GM19328 (cell line): Measurements from ENCODE around the gene NSD1.

ENCODE experiments used
- ATAC-seq: cut with Tn5 transposase; IDR thresholded peaks from one replicate; pipeline ENCODE4 v1.9.1; 2021; ENCODE audit warnings: mild to moderate bottlenecking, moderate library complexity; ENCODE audit not compliant: unreplicated experiment

Gene NSD1

DNA sequence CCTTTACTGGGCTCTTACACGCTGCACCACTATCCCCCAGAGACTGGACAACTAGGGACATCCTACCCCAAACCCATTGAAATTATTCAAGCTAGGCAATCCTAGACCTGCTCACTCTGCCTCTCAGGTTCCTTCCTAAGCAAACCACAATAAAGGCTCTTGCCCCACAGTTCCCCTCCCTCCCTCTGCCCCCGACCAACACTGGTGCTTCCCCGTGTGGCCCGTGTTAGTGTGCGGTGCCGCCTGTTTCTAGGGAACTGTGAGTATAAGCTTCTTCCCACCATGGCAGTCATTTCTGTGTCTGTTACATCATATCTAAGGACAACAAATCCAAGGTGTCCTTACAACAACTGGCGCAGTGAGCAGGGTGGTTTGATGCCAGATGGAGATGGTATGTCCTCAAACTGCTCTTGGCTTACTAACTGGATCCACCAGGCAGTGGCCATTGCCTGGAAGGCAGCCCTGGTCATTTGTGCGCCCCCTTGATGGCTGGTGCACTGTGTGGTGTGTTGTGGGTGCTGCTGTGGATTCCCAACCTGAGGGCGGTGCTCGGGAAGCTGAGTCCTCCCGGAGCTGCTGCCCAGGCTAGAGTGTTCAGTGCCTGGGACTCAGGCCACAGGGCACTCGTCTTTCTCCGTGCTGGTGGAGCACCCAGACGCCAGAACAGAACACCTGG, 186.5 kb downstream of the NSD1 start:
- no peak for ATAC-seq

DNA sequence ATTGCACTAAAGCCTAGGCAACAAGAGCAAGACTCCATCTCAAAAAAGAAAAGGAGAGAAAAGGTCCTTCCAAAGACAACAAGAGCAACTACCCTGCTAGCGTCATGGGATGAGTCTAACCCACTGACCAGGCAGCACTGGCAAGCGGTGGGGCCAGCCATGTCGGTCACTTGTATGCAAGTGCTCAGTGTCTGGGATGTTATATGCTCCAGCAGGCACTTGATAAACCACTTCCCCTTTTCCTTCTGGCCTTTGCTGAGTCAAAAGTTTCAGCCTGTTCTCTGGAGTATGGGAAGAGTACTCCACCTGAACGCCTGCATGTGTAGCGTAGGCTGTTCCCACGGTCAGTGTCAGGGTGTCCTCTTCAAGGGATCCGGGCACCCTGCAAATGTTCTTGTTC, 187.3 kb downstream of the NSD1 start:
- ATAC-seq: no peak

DNA sequence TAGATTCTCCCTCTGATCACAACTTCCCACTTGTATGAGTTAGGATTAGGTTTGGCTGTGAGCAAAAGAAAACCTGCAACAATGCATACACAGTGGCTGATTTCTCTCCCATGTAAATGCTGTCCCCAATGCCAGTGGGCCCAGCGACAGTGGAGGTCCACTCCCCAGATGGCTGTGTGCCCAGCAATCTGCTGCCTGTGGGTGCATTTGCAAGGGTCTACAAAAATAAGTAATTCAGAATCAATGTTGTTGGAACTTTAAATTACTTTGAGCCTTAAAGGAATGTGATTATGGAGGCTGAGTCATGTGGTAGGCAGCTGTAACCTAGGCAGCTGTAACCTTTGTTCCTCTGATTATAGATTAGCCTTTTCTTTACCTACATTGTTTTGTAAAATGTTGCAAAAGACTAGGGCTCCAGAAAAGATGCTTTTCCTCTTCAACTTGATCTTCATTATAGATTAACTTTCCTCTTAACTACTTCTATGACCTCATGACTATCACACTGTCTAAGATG, 192.4 kb downstream of the NSD1 start:
- no peak for ATAC-seq

DNA sequence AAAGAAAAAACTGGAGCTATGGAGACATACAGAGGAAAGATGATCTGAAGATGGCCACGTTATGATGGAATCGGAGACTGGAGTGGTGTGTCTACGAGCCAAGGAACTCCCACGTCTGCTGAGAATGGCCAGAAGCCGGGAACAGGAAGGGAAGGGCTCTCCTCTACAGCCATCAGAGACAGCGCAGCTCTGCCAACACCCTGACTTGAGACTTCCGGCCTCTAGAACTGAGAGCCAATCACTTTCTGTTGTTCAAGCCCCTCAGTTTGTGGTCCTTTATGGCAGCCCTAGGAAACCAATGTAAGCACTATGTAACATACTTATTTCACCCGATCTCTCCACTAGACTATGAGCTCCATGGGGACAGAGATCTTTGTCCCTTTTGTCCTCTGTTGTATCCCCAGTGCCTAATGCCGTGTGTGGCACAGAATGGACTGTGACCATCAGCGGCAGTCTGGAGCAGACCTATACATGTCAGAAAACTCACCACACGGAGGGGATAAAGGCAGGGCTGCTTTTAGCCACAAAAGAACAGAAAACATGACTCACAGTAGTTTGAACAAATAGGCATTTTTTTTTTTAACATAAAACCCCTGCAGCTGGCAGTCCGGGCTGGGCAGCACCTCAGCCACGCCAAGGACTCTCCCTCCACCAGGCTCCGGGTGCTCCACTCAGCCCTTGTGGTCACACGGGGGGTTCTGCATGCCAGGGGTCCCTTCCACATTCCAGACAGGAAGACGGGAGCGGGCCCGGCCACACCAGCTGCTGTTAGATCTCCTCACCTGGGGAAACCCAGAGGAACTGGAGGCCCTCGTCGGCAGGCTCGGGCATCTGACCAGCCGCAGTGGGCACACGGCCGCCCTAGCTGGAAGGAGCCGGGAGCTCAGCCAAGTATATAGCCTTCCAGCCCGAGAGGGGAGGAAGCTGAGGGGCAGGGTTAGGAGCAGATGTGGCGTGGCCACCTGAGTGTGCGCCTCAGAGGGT, 194.3 kb downstream of the NSD1 start:
- ATAC-seq: no peak

DNA sequence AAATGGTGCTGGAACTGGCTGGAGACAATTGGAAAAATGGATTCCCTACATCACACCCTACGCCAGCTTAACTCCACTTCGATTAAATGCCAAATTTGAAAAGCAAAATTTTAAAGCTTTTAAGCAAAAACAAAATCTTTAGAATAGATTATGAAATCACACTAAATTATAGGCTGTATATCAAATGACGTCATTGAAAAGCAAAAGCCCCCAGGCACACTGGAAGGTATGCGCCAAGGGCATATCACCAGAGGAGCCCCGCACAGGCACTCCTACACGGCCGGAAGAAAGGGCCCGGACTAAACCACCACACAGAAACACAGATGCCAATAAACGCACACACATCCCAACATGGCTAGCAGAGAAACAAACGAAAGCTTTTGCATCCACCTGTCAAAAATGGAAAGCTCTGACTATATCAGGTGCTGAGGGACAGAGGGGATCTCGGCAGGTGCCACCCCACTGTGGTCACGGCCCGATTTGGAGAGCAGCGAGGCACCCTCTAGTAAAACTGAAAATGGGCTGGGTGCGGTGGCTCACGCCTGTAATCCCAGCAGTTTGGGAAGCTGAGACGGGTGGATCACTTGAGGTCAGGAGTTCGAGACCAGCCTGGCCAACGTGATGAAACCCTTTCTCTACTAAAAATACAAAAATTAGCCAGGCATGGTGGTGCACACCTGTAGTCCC, 195.1 kb downstream of the NSD1 start:
- ATAC-seq: no peak

DNA sequence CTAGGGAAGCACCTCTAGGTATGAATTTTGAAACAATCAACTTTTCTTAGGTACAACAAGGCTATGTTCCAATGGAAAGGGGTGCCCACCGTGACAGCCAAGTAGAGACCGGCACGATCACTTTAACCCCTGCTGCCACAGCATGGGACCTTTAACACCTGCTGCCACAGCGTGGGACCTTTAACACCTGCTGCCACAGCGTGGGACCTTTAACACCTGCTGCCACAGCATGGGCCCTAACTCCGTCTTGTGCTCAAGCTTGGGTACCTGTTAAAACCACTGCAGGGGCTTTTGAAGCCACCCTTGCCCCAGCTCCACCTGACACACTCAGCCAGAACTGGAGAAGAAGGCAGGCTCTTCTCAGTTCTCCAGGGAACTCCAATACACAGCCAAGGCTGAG, 196.3 kb downstream of the NSD1 start:
- no peak for ATAC-seq

DNA sequence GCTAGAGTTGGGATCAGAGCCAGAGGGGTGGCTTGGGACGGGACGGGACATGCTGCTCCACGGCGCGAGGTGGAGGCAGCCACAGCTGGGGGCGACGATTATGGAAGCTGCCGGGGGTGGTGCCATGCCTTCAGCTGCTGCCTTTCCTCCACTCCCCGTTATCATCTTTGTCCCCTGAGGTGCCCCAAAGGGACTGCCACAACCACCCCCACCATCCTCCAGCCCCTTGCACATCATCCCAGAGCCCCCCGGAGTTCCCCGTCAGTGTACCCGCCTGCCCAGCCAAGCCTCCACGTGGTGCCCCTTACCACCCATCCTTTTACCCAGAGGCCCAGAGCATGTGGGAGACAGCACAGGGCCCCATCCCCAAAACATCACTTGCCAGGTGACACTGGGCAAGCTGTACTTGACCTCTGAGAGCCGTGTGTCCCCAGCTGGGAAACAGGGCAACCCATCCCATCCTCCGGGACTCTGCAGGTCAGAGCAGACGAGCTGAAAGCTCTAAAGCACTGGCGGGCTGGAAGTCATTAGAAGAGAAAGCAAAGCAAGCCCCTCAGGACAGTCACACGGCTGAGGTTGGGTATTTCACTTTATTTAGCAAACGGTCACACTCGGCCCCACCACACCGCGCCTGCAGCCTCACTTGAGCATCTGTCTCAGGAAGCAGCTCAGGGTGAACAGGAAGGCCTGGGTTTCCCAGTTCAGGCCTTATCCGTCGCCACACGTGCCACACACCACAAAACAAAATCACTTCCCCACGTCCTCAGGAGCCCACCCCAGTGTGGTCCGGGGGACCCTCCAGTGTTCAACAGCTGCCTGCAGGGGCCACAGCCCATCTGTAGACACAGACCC, 197.6 kb downstream of the NSD1 start:
- no peak for ATAC-seq

DNA sequence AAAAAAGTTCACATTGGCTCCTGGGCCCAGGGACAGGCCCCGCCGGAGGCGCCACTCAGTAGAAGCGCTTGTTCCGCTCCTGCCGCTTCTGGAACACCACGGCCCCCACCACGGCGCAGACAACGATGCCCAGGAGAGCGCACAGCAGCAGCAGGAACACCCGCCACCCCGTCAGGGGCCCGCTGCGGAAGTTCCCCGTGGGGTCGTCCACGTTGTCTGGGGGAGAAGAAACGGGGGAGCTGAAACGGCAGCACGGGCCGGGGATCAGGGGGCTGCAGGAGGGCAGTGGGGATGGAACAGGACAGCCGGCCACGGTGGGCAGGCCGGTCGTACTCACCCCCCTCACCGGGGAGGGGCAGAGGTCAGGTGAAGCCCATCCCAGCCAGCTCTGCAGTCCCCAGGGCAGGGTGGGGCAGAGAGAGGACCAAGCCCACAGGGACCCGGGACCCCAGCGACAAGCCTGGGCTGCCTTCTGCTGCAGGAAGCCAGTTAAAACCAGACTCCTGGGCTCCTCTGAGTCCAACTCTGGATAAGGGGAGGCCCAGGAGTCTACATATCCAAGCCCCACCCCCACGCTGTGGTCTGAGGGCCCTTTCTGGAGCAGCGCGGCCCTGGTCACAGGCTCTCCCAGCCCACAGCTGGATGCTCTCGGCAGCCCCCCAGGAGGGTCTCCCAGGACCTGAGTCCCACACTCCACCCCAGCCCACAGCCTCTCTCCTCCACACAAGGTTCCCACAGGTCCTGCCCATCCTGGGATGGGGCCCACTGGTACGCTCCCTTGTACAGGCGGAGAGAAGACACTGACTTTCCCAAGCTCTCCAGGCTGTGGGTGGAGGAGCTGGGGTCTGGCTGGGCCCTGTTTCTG, 198.7 kb downstream of the NSD1 start:
- ATAC-seq: no peak

DNA sequence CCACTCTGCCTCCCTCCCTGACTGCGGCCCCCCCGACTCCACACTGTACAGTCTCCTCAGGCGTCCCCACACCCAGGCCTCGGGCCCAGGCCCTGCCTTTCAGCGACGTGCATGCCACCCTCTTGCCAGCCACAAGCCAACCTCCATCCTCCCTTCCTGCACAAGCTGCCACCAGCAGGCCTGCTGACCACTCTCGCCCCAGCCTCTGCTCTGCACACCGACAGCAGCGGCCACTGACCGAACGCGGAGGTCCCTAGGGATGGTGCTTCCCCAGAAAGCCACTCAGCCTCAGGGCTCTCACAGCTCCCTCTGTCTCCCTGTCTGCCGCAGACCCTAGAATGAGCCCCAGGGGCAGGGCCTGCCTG, 199.3 kb downstream of the NSD1 start:
- ATAC-seq: no peak

DNA sequence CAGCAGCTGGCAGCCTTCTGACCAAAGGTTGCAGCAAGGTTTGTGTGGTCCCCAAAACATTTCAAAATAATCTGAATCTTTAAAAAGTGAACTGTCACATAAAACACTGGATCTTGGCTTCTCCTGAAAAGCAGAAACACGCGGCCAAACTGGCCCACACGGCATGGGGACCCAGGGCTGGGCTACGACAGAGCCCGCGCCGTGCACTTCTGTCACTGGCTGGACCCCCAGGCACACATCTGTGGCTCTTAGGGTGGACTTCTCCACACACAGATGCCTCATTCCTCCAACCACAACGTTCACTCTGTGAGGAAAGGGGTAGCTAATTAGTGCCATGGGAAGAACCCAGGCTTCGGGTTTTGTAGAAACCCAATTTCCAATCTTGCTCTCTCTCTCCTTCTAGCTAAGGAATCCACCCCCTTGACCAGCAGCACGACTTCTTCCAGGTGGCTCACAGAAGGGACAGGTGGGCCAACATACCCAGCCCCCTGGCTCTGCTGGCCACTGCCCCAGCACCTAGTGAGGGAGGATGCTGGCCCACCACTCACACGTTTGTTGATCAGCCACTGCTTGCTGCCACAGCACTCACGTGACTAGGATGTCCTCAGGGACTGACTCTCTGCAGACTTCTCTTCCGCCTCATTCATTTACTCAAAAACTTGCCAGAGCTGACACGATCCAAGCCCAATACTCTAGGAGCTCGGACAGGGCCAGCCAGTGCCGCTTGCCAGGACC, 200.0 kb downstream of the NSD1 start:
- ATAC-seq: no peak

DNA sequence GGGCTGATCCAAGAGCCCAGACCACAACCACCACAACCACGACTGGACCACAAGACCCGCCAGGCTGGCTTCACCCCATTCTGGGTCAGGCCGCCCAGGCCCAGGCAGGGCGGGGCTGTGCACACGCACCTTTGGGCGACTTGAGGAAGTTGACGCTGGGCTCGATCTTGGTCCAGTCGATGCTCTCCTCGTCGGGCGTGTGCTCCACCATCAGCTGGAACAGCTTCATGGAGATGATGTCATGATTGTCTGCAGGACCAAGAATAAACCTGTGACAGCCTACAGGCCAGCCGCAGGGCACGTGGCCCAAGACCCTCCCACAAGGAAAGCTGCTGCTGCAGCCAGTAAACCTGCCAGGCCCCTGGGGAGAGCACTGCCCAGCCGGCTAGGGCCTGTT, 200.6 kb downstream of the NSD1 start:
- ATAC-seq: no peak

DNA sequence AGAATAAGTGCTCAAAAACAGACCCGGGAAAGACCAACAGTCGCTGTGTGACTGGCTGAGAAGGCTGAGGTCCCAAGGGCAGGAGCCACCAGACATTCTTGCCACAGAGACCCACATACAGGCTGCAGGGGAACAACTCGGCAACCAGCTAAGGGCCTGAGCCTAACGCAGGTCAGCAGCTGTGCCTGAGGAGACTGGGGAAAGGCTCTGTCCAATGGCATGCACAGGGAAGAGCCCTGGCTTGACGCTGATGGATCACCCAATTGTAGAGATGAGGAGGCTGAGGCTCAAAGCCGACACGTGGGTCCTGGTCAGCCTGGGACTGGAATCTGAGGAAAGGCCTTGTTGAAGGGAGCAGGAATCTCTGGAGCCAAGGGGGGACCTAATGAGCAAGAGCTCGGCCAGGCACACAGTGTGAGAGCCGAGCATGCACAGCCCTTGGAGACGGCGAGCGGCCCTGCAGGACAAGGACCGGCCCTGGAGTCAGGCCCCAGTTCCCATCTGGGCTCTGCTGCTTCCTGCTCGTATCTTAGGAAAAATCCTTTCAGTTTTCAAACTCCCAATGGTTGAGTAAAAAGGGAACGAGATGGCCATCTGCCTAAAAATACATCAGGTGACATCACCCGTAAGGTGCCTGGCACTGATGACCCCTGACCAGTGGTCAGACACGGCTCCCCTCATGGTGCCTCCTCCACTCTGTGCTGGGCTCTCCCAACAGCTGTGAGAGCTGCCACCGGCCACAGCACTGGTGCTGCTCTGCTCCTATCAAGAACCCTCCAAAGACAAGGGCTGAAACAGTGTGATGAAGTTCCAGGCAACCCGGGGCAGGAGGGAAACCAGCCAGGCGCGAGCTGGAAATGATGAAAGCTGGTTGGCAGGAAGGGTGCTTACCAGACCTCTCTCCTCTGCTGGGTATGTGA, 201.5 kb downstream of the NSD1 start:
- ATAC-seq: no peak

DNA sequence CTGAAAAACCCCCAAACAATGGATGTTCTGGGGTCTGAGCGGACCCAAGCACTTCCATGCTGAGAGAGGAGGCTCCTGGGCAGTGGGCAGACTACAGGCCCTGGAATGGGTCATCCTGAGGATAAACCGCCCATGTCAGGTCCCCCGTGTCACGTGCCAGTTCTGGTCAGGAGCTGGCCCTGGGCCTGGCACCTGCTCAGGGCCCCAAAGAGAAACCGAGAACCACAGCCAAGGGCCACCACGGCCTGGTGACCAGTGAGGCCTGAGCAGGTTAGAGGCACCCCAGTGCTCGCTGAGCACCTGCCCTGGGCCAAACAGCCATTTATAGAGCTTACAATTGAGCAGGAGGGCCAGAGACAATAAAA, 202.1 kb downstream of the NSD1 start:
- no peak for ATAC-seq

DNA sequence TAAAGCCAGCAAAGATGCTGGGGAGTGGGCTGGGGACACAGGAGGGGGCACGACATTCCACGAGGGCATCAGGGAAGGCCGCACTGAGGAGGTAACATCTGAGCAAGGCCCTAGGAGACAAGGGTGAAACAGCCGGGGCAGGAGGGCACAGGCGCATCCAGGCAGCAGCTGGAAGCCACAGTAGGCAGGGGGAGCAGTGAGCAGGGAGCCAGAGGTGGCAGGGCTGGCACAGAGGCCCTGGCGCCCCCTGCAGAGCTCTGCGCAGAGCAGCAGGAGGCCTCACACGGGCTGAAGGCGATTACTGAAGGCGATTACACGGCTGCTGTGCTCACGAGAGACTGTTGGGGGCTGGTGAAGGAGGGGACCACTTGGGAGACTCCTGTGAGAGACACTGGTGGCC, 202.5 kb downstream of the NSD1 start:
- ATAC-seq: no peak

DNA sequence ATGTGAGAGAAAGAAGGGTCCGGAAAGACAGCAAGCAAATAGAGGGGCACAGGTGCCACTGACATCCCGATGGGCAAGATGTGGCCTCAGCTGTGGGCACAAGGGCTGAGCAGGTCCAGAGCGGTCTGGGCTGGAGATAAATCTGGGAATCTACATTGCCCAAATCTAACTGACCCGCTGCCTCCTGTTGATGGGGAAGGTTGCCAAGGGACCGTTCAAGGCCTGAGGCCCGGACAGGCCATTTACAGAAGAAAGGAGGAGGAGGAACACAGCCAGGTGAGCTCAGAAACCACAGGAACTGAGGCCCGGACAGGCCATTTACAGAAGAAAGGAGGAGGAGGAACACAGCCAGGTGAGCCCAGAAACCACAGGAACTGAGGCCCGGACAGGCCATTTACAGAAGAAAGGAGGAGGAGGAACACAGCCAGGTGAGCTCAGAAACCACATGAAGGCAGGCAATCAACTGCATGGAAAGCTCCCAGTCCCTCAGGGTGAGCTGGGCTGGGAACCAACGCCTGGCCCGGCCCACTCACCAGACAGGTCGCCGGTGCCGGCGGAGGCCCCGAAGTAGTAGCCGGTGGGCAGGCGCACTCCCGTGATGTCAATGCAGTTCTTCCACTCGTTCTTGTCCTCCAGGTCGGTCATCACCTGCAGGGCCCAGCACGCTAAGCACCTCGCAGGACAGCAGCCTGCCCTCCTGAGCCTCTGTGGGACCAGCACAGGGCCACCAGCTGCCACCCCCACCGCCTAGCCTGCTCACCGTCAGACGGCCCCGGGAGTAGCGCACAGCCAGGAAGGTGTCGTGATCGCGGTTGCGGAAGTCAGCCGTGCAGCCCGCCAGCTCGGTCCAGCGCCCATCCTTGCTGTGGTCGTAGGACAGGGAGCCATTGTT, 203.3 kb downstream of the NSD1 start:
- ATAC-seq: no peak

DNA sequence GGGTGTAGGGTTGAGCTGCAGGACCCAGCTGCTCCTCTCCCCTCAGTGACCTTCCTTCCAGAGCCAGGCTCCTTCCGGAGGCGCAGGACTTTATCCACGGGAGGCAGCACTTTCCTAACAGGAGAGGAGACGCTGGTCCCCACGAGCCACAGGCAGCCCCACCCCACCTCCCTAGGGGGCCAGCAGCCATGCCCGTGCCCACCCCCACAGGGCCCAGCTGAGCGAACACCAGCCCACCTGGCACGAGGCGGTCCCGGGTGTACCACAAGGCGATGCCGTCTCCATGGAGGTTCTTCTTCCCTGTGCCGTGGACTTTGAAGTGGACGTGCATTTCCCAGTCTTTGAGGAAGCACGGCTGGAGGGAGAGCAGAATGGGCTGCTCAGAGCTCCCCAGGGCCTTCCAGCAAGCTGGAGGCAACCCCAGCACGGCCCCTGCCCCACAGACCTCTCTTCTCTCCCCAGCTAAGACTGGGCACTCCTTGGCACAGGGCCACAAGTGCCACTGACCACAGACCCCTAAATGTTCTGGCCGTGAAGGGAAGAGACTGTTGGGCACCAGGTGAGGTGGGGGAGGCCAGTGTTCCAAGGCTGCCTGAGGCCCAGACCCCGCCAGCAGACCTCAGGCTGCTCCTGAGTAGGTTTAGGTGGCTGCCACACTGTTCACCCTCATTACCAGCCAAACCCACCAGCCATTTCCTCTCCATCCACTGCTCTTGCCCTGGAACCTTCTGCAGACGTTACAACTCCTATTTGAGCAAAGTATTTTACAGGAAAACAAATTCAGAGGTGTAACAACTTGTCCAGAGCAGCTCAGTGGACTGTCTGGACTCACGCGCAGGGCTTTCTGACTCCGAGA, 204.9 kb downstream of the NSD1 start:
- ATAC-seq: no peak
